ENCODE data around the gene RUVBL2.
"Not testable (repeated sequence)": the region's sequence is repeated elsewhere in the genome, so short reads cannot be mapped to it uniquely, and the experiment has no call there.

RUVBL2 gene

DNA sequence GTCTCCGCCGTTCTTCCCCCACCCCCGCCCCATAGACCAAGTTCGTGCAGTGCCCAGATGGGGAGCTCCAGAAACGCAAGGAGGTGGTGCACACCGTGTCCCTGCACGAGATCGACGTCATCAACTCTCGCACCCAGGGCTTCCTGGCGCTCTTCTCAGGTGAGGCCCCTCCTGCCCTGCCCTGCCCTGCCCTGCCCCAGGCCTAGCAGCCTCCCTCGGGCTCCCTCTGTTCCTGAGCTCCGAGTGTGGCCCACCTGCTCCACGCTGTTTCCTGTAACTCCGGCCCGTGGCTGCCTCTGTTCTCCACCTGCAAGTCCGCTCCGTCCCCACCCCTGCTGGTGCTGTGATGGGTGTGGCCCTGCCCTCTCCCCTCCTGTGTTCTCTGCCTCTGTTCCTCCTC, 16.8 kb downstream of the RUVBL2 start:
- FAIRE-seq: no peak
- DNase-seq (ENCODE audit: insufficient read length, low spot score): no peak
- TF ChIP-seq POLR2A (IDR thresholded peaks at IDR 0.05; ENCODE audit: low read depth, low read length): no peak

DNA sequence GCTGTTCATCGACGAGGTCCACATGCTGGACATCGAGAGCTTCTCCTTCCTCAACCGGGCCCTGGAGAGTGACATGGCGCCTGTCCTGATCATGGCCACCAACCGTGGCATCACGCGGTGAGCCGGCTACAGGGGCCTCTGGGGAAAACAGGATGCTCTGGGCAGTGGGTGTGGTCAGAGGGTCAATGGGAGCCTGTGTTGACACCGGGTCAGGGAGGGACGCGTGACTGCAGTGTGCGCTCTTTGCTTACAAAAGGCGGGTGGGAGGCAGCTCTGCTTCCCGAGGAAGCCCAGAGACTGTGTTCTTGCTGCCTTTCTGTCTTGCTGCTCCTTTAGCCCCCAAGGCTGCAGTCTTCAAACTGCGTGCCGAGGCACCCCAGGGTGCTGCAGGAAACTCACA, 17.5 kb downstream of the RUVBL2 start:
- FAIRE-seq (no peak), DNase-seq (ENCODE audit: insufficient read length, low spot score) (no peak)
- no peak for TF ChIP-seq POLR2A (IDR thresholded peaks at IDR 0.05; ENCODE audit: low read depth, low read length)

DNA sequence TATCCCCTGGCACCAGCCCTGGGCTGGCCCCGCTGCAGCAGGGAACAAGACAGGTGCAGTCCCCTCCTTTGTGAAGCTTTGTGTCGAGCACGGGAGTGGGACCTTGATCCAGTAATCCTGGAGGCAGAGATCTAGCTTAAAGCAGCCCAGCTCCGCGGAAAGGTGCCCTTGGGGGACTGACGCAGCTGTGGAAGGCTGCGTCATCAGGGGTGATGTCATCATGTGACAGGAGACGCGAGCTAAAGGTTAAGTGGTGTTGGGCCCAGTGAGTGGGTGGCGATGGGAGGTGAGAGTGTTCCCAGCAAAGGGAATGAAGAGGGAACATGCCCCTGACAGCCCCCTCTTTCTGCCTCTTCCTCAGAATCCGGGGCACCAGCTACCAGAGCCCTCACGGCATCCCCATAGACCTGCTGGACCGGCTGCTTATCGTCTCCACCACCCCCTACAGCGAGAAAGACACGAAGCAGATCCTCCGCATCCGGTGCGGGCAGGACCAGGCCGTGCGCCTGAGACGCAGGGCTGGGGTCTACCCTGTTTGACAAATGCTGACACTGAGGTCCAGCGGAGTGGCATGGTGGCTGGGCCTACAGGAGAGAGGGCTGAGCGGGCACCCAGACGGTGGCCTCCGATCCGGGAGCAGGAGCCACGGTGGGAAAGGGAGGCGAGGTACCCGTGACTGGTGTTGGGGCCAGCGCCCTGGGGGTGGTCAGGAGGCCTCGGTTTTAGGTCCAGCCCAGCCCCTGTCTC, 20.6 kb downstream of the RUVBL2 start:
- TF ChIP-seq POLR2A (IDR thresholded peaks at IDR 0.05; ENCODE audit: low read depth, low read length): no peak
- no peak for DNase-seq (ENCODE audit: insufficient read length, low spot score)
- no peak for FAIRE-seq

DNA sequence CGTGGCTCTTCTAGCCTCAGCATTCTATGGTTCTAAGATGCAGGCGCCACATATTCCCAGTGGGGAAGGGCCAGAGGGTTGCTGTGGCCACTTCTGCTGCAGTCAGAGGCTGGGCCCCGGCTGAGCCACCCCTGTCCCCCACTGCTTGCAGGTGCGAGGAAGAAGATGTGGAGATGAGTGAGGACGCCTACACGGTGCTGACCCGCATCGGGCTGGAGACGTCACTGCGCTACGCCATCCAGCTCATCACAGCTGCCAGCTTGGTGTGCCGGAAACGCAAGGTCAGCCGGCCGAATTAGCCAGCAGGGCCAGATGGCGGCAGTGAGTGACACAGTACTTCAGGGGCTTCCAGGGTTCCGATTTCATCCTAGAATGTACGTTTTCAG, 21.2 kb downstream of the RUVBL2 start:
- no peak for DNase-seq (ENCODE audit: insufficient read length, low spot score)
- TF ChIP-seq POLR2A (IDR thresholded peaks at IDR 0.05; ENCODE audit: low read depth, low read length): no peak
- no peak for FAIRE-seq

DNA sequence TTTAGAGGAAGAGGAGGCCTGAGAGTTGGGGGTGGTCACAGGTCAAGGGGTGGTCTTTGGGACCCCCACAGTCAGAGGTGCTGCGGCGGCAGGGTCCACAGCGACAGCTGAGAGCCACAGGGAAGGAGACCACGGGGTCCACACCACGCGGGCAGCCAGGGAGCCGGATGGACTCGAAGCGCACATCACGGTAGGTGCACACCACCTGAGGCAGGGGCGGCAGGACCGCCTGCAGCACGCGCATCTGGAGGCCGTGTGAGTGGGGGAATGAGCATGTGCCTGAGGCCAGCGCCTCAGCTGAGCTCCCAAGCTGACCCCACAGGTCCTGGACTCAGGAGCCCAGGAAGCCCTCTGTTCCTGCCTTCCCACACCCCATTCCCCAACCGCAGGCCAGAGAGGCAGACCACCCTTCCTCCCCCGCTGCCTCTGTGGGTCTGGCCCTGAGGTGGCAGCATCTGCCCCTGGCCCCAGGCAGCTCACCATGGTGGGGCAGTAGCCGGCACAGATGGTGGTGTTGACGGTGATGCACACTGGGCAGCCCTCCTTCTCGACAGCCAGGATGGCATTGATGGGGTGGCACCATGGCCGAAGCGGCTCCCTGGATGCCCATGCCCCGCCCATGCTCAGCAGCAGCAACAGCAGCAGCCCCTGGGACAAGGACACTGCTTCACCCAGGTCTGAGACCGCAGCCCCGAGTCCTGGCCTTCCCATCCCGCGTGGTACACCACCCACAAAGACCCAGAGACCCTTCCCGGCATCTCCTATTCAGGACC, 22.6 kb downstream of the RUVBL2 start:
- DNase-seq (ENCODE audit: insufficient read length, low spot score) (no peak), FAIRE-seq (no peak)
- TF ChIP-seq POLR2A (IDR thresholded peaks at IDR 0.05; ENCODE audit: low read depth, low read length): no peak

DNA sequence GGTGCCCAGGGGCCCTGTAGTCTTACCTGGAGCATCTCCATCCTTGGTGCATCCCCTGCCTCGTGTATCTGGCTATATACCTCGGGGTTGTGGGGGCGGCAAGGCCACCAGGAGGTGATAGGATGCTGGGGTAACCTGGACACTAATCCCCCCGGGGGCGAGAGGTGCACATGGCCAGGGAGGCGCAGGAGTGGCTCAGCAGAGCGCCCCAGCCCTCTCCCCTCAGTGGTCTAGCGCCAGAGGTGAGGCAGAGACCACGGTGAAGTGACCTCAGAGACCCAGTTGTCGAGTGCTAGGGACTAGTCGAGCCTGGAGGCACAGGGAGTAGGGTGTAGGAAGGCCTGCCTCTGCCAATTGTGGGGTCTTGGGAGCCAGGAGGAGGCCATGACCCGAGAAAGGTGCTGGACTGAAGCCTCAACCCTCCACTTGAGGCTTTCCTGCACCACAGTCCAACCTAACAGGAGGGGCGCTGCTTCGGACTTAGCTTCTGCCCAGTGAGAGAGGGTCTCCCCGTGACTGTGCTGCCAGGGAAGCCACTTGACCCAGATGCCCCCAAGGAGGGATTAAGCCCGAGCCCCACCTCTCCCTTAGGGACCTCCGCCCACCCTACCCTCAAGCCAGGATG, 23.5 kb downstream of the RUVBL2 start, which contains the start of gene LHB:
Gene LHB, minus strand, starts transcription at position 51 of the 625 bp plus-strand sequence. Its CDS starts 10 bp downstream, at position 41.
- TF ChIP-seq POLR2A (IDR thresholded peaks at IDR 0.05; ENCODE audit: low read depth, low read length): no peak
- no peak for FAIRE-seq
- DNase-seq (ENCODE audit: insufficient read length, low spot score): no peak

DNA sequence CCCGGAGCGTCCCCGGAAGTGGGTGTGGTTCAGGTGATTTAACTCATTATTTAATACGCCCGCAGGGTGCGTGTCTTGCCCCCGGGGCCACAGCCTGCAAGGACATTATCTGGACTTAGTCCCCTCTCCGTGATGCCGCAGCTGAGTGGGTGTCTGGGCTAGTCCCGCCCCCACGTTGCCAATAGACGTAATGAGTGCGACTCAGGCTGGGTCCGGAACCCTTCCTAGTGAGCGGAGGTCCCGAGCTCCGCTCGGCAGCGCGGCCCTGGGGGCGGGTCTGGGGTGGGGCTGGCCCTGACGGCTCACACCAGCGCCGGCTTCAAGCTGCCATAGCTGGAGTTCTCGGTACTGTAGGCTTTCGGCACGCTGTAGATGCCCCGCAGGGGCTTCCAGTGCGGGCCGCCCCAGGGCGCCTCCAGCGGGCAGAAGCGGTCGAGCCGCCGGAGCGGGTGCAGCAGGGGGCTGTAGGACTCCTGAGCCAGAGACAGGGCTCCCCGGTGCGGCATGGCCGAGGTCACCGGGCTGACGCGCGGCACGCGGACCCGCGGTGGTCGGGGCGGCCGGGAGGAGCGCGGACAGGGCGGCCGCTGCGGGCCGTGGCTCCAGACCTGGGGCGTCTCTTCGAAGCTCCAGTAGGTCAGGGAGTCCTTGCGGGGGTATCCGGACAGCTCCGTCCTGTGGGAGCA, 24.1 kb downstream of the RUVBL2 start:
- DNase-seq (ENCODE audit: insufficient read length, low spot score) (peak; percentile 59), FAIRE-seq (no peak)
- TF ChIP-seq POLR2A (IDR thresholded peaks at IDR 0.05; ENCODE audit: low read depth, low read length): 0 out of 2 replicates have a peak, but pooled peaks have one; percentile 19

DNA sequence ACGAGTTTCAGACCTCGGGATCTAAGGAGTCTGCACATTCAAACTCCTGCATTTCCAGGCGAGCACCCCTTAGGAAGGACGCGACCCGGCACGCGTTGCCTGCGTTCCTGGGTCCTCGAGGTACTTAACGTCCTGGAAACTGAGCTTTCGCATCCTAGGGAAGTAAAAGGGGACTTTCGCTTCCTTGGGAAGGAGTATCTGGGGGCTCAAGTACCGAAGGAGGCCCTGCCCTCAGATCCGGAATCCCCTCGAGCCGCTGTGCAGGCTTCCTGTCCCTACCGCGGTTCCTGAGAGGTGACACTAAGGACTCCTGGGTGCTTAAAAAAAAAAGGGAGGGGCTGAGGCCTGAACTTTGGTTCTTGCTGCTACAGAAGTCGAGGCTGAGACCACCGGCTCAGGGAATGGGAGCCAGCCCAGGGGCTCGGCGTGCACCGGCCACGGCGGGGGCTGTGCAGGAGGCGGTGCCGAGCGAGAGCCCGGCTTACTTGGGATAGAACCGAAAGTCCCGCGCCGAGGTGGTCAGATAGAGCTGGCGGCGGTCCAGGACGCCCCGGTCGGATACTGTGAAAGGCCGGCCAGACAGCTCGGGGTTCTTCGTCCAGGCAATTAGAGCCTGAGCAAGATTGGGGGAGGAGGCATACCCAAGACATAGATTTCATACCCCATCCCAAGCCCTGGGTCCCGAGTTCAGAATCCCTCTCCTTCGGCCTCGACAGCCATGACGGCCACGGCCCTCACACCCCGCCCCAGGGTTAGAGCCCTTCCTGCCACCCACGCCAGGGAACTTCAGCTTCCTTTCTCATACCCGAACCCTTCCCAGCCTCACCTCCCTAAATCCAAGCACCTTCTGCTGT, 24.9 kb downstream of the RUVBL2 start:
- TF ChIP-seq POLR2A (IDR thresholded peaks at IDR 0.05; ENCODE audit: low read depth, low read length): peak; percentile 23; the same call in 1 of the 2 replicates
- not testable (repeated sequence) for FAIRE-seq; DNase-seq (ENCODE audit: insufficient read length, low spot score)

DNA sequence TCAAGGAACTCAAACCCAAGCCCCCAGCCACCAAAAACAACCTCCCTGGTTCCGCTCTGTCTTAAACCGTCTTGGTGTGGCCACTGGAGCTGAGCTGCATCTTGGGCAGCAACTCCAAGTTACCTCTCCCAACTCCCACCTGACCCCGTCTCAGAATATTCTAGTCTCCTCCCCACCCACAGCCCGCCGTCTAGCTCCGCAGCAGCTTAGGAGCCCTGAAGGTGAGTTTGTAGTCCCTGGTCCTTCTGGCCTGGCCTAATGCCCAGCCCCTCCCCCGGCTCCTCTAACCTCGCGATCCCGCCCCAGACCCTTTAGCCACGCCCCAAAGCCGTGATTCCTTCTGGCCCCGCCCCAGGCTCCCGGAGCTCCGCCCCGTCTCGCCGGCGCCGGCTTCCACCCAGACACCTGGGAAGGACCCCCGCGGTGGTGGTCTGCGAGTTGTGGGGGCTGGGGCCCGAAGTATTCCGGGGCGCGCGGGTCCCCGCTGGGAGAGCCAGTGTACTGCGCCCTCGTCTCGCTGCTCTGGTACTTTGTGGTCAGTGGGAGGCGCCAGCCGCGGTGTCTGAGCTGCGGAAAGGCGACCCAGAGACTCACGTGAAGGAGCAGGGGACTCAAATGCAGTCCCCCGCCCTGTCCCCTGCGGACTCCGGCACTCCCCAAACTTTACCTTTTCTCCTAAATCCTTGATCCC, 25.7 kb downstream of the RUVBL2 start:
- peak; percentile 37 for DNase-seq (ENCODE audit: insufficient read length, low spot score)
- no peak for FAIRE-seq
- no peak for TF ChIP-seq POLR2A (IDR thresholded peaks at IDR 0.05; ENCODE audit: low read depth, low read length)

DNA sequence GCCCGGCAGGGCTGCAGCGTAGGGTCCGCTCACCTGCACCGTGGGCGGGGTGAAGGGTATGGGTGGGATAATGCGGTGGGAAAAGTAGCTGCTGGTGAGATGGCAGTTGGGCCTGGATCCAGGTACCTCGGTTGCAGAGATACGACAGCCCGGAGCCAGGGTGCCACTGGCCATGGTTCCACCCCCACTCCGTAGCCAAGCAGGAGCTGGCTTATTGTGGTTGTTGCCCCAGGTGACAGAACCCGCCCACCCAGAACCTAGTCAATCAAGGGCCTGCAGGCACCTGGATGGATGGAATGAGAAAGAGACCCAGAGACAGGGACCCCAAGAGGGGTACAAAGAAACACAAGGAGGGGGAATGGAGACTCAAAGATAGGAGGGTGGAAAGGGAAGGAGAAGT, 26.7 kb downstream of the RUVBL2 start:
- no peak for DNase-seq (ENCODE audit: insufficient read length, low spot score)
- no peak for TF ChIP-seq POLR2A (IDR thresholded peaks at IDR 0.05; ENCODE audit: low read depth, low read length)
- FAIRE-seq: no peak

DNA sequence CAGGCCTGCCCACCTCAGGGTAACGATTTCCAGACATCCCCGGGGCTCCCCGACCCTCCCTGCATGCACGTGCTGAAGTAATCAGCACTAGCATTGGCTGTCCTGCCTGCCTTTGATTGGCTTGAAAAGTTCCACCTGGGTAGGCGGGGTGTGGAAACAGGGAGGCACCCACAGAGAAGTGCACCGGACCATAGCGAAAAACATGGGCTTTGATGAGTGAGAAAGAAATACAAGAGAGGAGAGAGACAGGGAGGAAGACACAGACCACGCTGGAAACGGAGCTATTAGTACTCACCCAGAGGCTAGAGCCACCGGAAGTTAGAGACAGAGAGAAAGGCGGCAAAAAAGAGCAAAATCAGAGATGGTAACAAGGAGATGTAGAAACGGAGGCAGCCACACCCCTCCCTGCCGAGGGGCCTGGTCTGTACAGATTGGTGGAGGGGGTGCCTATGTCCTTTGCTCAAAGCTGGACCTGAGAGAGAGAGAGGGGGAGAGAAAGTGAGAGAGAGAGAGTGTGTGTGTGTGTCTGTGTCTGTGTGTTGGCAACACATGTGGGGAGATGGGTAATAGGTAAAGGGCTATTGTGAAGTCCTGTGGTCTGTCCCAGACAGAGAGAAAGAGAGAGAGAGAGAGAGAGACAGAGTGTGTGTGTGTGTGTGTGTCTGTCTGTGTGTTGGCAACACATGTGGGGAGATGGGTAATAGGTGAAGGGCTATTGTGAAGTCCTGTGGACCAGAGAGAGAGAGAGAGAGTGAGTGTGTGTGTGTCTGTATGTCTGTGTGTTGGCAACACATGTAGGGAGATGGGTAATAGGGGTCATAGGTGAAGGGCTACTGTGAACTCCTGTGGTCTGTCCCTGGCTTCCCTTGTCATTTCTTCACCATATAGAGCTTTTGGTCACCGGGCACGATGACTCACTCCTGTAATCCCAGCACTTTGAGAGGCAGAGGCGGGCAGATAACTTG, 27.5 kb downstream of the RUVBL2 start:
- DNase-seq (ENCODE audit: insufficient read length, low spot score) (no peak), FAIRE-seq (no peak)
- TF ChIP-seq POLR2A (IDR thresholded peaks at IDR 0.05; ENCODE audit: low read depth, low read length): no peak

All from H54 (cell line).